K562 (cell line): ENCODE measurements around the gene MRPS15. TPM values are rescaled to one million over a fixed set of nuclear protein-coding genes. Genes with fewer than 3 reads are reported as not detected.
A peak's percentile ranks its signal among the peaks of the same experiment; 100 is the strongest.

Source experiments
- ATF1 ChIP-seq, 2 experiments: fragments of 450-650 bp in 1 of 2; IDR thresholded peaks; 2 replicates each; pipeline ENCODE4 v1.6.1; 2016; ENCODE audit warnings: missing compliant biosample characterization in 1 of 2, missing genetic modification characterization in 1 of 2
- BHLHE40 ChIP-seq: IDR thresholded peaks from 2 replicates; pipeline ENCODE4 v1.6.1; 2011; ENCODE audit warnings: low read length, improper control_type of control experiment
- CBFB ChIP-seq: sonication (generic); formaldehyde crosslinking; IDR thresholded peaks from 2 replicates; pipeline ENCODE4 v1.4.0; 2020; ENCODE audit warnings: mild to moderate bottlenecking, missing genetic modification reagents
- HNRNPUL1 ChIP-seq: fragments of 200-400 bp; formaldehyde crosslinking; IDR thresholded peaks from 2 replicates; pipeline ENCODE4 v1.6.1; 2017; ENCODE audit warnings: low read length
- KLF13 ChIP-seq: fragments of 450-650 bp; IDR thresholded peaks from 2 replicates; pipeline ENCODE4 v1.6.1; 2016; ENCODE audit warnings: missing genetic modification characterization, low read depth, mild to moderate bottlenecking, missing compliant biosample characterization, moderate library complexity, borderline replicate concordance
- LEF1 ChIP-seq: fragments of 450-650 bp; IDR thresholded peaks from 2 replicates; pipeline ENCODE4 v1.6.1; 2016; ENCODE audit warnings: mild to moderate bottlenecking
- MAFG ChIP-seq: fragments of 450-650 bp; conservative IDR thresholded peaks from 2 replicates; pipeline ENCODE4 v1.6.1; 2016; ENCODE audit warnings: missing genetic modification characterization, missing compliant biosample characterization
- MNT ChIP-seq, 2 experiments: fragments of 450-650 bp; conservative IDR thresholded peaks; 2 replicates each; pipeline ENCODE4 v1.6.1; 2017; ENCODE audit warnings: mild to moderate bottlenecking in 2 of 2, moderate library complexity in 2 of 2
- RBM14 ChIP-seq: fragments of 200-400 bp; formaldehyde crosslinking; IDR thresholded peaks from 2 replicates; pipeline ENCODE4 v1.6.1; 2018; ENCODE audit warnings: low read depth, mild to moderate bottlenecking, low read length, moderate library complexity, borderline replicate concordance; ENCODE audit not compliant: insufficient read depth
- RFX7 ChIP-seq: fragments of 250-450 bp; sonication (Bioruptor Pico); IDR thresholded peaks from 2 replicates; pipeline ENCODE4 v1.5.1; 2021; ENCODE audit warnings: mild to moderate bottlenecking
- SP2 ChIP-seq: IDR thresholded peaks from 2 replicates; pipeline ENCODE4 v1.6.1; 2011; ENCODE audit warnings: mild to moderate bottlenecking, low read depth, low read length, moderate library complexity; ENCODE audit not compliant: poor library complexity, severe bottlenecking; ENCODE audit errors: extremely low read depth
- SRSF7 ChIP-seq: fragments of 200-400 bp; formaldehyde crosslinking; optimal IDR thresholded peaks from 2 replicates; pipeline ENCODE3; 2017; ENCODE audit warnings: mild to moderate bottlenecking, low read depth, low read length
- ZBED1 ChIP-seq: IDR thresholded peaks from 2 replicates; pipeline ENCODE4 v1.6.1; 2014
- ZBTB1 ChIP-seq: sonication (generic); formaldehyde crosslinking; IDR thresholded peaks from 2 replicates; pipeline ENCODE4 v1.8.1; 2023; ENCODE audit warnings: missing genetic modification reagents, low read depth, mild to moderate bottlenecking, borderline replicate concordance
- ZKSCAN3 ChIP-seq: fragments of 250-450 bp; sonication (Bioruptor Pico); IDR thresholded peaks from 2 replicates; pipeline ENCODE4 v1.4.0; 2020
- ZNF263 ChIP-seq: sonication (generic); formaldehyde crosslinking; IDR thresholded peaks from 2 replicates; pipeline ENCODE4 v1.8.0; 2022; ENCODE audit warnings: mild to moderate bottlenecking, missing genetic modification reagents, borderline replicate concordance
- ZNF318 ChIP-seq, 2 experiments: fragments of 450-650 bp; IDR thresholded peaks; 2 replicates each; pipeline ENCODE4 v1.6.1; 2016; ENCODE audit warnings: mild to moderate bottlenecking in 2 of 2, borderline replicate concordance in 1 of 2, low read depth in 1 of 2, moderate library complexity in 1 of 2
- polyA plus RNA-seq, 8 experiments: library from polyadenylated mRNA; depleted of rRNA in 4 of 8; stranded (reverse) in 5 of 8; unstranded in 3 of 8; fragments of >200 nt; fragmentation: Nextera tagmentation in 2 of 8; fragmentation: Illumina TruSeq in 1 of 8; extraction: Ambion mirVana in 2 of 8; extraction: Trizol in 1 of 8; gene quantifications; 2 replicates each; pipeline versions ENCODE4 v1.2.1 to v1.2.3, GENCODE V29; 2011 to 2014; ENCODE audit warnings: inconsistent platforms in 1 of 8, missing spikeins in 1 of 8
- total RNA-seq, 7 experiments: library from RNA; depleted of rRNA in 6 of 7; stranded (reverse); fragments of >200 nt in 6 of 7; fragmentation: Illumina TruSeq in 2 of 7; extraction: Trizol in 2 of 7; gene quantifications; 2 replicates each; pipeline versions ENCODE4 v1.2.1 to v1.2.3, GENCODE V29; 2011 to 2021; ENCODE audit warnings: low replicate concordance in 1 of 7
- TF ChIP-seq, protein P1 (sequence below): fragments of 450-650 bp; conservative IDR thresholded peaks from 2 replicates; pipeline ENCODE4 v1.6.1; 2016; ENCODE audit warnings: missing genetic modification characterization, low read depth, mild to moderate bottlenecking, missing compliant biosample characterization, moderate library complexity

MRPS15 gene
- total and polyA plus RNA-seq, 9 of the 15 experiments (the other 6 are each of a cell fraction or from before 2014, with no cell fraction given) = 62.9 to 286 (median 149) TPM

DNA sequence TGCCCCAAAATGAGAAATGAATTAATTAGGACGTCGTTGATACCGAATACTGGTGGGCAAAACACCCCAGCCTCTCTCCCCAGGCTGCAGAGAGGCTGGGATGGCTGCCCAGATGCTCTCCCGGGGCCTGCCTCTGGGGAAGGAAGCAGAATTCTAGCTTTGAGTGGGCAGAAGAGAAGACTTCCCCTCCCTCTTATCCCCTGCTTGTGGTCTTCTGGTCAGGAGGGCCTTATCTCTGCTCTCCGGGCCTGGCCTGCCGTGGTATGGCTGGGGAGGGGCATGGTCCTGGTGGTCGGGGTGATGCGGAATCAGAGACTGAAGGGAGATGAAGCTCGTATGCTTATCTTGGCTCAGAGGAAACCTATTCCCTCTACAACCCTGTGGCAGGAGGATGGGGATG is 28.3 kb upstream of the MRPS15 start (continued):
- no peak for TF ChIP-seq ZNF263
- 0 out of 2 replicates have a peak, but pooled peaks have one; percentile 38 for TF ChIP-seq LEF1
- TF ChIP-seq ZKSCAN3 (CRISPR knock-in tag) = no peak
- TF ChIP-seq MAFG (tag) = no peak
- TF ChIP-seq RFX7 = no peak
- no peak; the same call in 1 of the 2 replicates for TF ChIP-seq ZBTB1 (CRISPR knock-in tag)
- no peak for TF ChIP-seq ZNF318 (IDR thresholded peaks at IDR 0.05; ENCODE audit: borderline replicate concordance in 1 of 2, low read depth in 1 of 2)
- no peak for TF ChIP-seq HNRNPUL1
- no peak; the same call in 1 of the 2 replicates for TF ChIP-seq BHLHE40
- TF ChIP-seq MNT (conservative IDR thresholded peaks at IDR 0.05) = 0 out of 4 replicates have a peak, but pooled peaks of 1 of the 2 experiments have one; percentile 45
- TF ChIP-seq ZBED1 = no peak
- TF ChIP-seq ATF1 (CRISPR knock-in tag; IDR thresholded peaks at IDR 0.05) = no peak
- no peak for TF ChIP-seq ATF1 (tag; IDR thresholded peaks at IDR 0.05)
- TF ChIP-seq CBFB = 0 out of 2 replicates have a peak, but pooled peaks have one; percentile 16
- TF ChIP-seq, protein P1, sequence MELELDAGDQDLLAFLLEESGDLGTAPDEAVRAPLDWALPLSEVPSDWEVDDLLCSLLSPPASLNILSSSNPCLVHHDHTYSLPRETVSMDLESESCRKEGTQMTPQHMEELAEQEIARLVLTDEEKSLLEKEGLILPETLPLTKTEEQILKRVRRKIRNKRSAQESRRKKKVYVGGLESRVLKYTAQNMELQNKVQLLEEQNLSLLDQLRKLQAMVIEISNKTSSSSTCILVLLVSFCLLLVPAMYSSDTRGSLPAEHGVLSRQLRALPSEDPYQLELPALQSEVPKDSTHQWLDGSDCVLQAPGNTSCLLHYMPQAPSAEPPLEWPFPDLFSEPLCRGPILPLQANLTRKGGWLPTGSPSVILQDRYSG (tag) = no peak
- no peak for TF ChIP-seq RBM14
- no peak for TF ChIP-seq SRSF7
- no peak for TF ChIP-seq KLF13 (tag)
- TF ChIP-seq SP2 = no peak
